NCI-H748 (cell line): ENCODE results near the gene PALB2.
A peak's percentile ranks its signal among the peaks of the same experiment; 100 is the strongest.

ENCODE experiments used
- DNase-seq: peaks from one replicate; lab custom pipeline; 2025; ENCODE audit not compliant: unreplicated experiment; lab: John Stamatoyannopoulos, UW

Gene PALB2

DNA sequence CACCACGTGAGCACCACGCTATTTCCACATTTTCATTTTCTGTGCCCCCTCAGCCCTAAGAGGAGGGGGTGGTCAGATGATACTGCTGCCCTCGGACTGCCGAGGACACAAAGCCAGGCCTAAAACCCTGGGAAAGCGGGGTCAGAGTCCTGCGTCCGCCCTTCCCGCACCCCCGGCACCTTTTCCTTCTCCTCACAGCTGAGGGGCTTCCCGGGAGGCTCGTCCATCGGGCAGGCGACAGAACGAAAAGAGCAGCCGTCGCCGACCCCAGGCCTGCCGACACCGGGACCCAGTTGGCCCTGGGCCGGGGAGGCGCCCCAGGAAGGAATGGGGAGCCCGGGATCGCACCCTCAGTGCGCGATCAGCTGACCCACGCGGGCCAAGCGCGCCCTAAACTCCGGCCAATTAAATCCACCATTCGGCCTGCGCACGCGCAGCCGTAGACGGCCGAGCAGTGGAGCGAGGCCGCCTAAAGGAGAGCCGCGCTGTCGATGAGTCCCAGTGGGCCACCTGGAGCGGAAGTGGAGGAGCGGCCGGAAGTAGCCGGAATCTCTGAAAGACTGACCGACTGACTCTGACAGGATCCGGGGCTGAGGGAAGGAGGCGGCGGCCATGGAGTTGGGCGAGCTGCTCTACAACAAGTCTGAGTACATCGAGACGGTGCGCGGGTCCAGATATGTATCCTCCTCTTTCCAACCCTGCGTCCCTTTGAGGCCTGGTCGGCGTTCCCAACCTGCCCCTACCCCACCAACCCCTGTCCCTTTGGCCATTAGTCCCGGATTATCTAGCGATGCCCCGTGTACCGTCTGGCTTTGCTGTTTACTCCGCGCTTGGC, at the start of gene PALB2, which contains the start of gene DCTN5:
Gene PALB2, minus strand, starts transcription at position 380 of the 835 bp plus-strand sequence. Its CDS starts 153 bp downstream, at position 227.
Gene DCTN5, plus strand, starts transcription at position 536 of the 835 bp plus-strand sequence. Its CDS starts 77 bp downstream, at position 613.
- peak; percentile 92 for DNase-seq

DNA sequence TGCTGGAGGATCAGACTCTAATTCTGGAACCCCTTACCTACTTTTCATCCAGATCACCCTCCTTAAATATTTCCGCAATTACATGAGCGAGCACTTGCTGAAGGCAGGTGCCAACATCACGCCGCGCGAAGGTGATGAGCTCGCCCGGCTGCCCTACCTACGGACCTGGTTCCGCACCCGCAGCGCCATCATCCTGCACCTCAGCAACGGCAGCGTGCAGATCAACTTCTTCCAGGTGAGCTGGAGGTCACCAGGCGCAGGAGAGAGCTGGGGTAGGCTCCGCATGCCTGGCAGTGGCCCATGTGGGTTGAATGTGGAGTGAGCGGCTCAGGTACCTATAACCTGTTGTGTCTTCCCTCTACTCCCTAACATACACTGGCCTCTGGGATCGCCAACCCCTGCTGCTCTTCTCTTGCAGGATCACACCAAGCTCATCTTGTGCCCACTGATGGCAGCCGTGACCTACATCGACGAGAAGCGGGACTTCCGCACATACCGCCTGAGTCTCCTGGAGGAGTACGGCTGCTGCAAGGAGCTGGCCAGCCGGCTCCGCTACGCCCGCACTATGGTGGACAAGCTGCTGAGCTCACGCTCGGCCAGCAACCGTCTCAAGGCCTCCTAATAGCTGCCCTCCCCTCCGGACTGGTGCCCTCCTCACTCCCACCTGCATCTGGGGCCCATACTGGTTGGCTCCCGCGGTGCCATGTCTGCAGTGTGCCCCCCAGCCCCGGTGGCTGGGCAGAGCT, 48.5 kb upstream of the PALB2 start:
- no peak for DNase-seq

DNA sequence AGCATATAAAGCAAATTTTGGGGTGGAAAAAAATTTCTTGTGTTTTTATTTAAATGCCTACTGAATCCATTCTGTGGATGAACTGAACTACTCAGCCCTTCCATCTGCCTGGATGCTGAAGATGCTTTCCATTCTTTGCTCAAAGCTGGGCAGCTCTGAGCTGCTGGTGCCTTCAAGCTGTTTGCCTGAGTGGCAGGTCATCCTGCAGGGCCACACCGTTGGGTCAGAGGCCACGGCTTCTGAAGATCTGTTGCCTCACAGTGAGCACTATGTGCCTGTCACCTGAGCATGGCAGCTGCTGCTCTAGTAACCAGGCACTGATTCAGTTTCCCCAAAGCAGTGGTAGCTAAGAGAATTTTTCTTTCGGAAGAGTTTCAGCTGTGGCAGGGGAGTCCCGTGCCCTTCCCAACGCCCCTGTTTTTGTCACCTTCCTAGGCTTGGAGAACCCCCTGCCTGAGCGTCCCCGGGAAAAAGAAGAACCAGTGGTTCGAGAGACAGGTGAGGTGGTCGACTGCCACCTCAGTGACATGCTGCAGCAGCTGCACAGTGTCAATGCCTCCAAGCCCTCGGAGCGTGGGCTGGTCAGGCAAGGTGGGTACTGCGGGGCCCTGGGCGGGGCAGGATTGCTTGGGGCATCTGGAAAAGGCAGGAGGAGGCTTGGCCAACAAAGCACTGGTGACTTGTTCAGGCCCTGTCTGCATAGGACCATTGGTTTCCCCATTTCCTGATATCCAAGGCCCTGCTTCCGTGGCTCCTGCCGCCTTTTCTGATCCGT, 46.1 kb upstream of the PALB2 start:
- DNase-seq, result no peak

DNA sequence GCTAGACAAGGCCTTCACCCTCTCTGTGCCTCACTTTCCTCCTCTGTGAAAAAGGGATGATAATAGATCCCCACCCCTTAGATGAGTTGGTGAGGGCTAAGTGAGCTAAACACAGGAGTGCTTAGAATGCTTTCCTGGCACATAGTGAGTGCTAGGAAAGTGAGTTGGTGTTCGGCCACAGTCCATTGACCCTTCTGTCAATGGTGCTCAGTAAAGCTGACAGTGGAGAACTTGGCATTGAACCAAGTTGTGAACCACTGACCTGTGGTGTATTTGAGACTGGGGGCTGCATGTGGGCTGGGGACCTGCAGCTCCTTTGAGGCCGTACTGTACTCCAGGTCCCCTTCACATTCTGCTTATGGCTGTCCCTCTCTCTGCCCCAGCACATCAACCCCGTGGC, 42.4 kb upstream of the PALB2 start:
- no peak for DNase-seq

DNA sequence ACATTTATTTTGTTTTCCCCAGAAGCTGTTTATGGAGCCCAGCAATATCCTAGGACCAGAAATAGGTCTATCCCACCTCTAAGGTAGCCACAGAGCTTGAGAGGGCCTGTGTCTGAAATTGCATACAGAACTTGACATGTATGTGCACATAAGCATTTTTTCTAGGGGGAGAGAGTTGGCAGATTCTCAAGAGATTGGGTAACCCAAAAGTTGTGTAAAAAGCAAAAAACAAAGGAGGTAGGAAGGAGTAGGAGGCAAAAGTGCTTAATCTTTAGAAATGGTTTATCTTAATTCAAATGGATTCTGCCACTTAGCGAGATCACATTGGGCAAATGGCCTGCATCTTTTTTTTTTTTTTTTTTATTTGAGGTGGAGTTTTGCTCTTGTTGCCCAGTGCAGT, 41.1 kb upstream of the PALB2 start:
- DNase-seq, result no peak

DNA sequence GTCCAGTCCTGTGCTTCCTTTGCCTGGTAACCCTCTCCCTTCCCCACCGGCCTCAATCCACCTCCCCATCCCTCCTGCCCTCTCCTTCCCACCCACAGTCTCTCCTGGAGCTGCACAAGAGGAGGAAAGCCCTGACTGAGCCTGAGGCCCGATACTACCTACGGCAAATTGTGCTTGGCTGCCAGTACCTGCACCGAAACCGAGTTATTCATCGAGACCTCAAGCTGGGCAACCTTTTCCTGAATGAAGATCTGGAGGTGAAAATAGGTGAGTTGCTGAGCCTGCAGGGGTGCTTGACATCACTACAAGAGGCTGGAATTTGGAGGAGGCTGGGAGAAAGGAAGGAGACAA, 38.9 kb upstream of the PALB2 start:
- no peak for DNase-seq

DNA sequence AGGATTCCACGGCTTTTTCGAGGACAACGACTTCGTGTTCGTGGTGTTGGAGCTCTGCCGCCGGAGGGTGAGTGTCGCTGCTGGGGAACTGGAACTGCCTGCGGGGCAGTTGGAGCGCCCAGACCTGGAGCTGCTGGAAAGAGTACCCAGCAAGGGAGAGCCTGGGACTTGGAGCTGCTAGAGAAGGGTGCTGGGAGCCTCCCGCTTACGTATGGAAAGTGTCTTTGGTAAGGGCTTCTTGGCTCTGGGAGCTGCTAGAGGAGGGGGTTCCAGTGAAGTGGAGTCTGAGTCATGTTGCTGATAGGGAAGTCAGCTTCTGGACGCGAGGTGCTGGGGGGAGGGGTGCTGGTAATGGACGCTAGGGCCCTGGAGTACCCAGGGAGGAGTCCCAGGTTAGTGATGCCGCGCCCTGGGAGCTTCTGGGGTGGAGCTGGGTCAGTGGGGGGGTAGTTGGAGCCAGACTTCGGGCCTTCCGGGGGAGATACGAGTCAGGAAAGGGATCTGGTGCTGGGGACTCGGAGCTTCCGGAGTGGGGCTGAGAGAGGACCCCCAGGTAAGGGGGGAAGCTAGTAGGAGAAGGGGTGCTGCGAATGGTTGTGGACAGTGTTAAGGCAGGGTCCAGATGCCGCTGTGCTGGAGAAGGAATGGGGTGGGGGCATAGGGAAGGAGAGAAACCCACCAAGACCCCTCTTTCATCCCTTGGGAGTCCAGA, 38.3 kb upstream of the PALB2 start:
- DNase-seq, result peak; percentile 35

DNA sequence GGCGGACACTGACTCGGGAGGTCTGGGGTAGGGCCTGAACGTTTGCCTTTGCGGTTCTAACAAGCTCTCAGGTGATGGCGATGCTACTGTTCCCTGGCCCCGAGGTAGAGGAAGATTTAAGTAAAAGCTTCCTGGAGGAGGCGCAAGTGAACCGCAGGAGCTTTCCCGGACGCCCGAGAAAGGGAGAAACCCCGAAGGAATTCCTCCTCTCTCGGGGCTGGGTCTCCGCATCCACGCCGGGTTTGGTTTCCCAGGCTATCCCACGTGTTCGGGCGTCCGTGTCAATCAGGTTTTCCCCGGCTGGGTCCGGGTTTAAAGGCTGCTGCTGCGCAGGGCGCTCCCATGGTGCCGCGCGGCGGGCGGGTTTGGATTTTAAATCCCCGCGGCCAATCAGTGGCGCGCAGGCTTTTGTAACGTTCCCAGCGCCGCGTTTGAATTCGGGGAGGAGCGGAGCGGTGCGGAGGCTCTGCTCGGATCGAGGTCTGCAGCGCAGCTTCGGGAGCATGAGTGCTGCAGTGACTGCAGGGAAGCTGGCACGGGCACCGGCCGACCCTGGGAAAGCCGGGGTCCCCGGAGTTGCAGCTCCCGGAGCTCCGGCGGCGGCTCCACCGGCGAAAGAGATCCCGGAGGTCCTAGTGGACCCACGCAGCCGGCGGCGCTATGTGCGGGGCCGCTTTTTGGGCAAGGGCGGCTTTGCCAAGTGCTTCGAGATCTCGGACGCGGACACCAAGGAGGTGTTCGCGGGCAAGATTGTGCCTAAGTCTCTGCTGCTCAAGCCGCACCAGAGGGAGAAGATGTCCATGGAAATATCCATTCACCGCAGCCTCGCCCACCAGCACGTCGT, 37.5 kb upstream of the PALB2 start, which contains the start of gene PLK1:
Gene PLK1, plus strand, starts transcription at position 460 of the 844 bp plus-strand sequence. Its CDS starts 44 bp downstream, at position 504.
- DNase-seq, result peak; percentile 89

DNA sequence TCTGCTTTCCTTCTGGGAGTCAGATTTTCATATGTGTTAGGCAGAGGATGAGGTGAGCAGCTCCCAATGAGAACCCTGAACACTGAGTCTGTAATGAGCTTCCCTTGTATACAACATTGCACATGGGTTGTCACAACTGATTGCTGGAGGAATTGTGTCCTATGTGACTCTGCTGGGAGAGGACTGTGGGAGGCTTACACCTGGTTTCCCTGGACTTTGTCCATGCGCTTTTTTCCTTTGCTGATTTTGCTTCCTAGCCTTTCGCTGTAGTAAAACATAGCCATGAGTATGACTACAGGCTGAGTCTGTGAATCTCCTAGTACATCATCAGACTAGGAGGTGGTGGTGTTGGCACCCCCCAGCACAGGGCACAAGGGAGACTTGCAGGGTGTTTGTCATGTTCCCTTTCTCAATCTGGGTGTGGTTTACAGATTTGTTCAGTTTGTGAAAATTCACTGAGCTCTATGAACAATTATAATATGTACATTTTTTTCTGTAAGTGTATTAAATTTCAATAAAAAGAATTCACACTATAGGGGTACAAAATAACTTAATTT, 35.9 kb upstream of the PALB2 start:
- DNase-seq, result no peak

DNA sequence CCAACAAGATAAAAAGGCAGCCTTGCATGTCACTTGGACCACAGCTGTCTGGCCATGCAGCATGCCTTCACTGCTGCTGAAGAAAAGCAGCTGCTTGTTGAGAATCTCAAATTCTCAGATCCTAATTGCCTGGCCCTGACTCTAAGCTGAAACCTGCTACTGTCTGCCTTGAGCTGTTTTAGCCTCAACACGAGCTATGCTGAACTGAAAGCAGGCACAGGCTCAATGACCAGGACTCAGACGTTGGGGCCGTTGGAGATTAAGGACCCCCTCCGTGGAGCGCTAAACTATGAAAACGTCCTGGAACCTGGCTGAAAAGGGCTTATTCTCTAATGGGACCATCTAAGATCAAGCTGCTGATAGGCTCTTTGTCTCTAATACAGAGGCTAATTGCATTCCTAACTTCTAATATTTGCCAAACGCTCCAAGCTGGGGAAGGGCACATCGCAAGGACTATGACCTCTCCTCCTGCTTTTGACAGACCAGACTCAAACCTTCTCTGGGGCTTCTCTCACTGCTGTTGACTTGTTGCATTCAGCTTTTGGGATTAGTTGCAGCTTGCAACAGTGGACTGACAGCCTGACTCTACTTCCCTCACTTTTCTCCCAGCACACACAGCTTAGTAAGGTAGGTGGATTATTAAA, 33.0 kb upstream of the PALB2 start:
- no peak for DNase-seq

DNA sequence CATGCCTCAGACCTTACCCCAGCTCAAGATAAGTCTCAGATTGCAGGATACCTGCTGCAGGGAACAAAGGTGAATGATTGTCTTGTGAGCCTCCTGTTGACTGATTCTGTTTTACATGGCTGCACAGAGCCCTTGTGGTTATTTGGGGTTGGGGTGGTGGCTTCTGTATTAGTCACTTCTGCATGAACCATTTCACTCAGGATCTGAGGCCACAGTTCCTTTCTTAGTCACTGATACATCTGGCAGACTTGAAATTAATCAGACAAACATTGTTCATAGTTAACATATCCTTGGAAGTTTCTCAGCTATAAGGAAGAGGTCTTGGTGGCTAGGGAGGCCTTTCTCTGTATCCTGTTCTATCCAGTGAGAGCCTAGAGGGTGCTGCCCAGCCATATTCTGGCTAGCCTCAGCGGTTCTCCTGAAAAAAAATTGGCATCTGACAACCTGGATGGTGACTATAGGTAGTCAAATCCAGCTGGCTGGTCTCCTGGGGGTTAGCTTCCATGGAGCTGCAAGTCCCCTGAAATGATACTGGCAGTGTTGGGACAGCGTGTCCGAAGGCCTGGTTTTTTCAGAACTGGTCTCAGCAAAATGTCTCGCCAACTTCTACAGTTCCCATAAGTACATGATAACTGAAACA, 29.1 kb upstream of the PALB2 start:
- DNase-seq, result no peak

DNA sequence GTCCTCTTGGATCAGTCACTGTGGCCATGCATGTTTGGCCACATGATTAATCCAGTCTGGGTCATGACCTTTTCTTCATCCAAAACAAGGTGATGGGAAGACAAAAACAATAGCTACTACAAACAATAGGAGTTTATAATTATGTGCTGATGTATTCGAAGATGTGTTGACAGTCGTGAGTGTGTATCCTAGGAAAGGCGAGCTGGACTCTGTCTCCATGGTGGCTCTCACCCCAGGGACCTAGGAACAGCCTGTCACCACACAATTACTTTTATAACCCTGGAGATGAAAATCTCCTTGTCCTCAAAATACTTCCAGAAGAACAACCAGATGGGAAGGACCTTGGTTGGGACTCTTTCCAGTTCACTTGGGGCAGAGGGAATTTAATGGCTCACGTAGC, 27.8 kb upstream of the PALB2 start:
- no peak for DNase-seq

DNA sequence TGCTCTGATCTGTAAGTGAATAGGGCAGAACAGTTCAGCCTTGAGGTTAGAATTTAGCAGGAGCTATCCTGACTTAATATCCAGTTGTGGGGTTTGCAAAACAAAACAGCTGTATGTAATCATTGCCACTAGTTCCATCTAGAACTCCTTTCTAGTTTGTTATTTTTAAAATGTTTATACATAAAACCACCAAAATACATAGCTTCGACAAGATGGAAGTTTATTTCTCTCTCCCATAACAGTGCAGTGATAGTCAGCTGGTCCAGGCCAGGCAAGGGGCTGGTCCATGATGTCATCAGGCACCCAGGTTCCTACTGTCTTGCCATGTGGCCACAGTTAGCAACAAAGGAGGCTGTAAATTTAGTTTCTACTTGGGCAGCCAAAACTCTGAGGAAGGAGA, 27.1 kb upstream of the PALB2 start:
- DNase-seq, result no peak

DNA sequence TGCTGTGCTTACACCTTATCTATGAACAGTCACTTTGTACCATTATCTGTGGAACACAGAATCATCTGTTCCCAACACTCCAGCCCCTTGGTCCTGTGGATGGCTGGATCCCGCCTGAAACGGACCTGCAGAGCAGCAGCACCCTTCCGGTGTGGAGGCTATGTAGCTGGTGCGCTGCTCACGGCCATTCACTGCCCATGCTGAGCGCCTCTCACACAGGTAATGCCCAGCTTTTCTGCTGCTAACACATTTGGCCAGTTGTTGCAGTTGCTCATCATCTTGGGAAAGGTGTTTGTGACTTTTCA, 26.2 kb upstream of the PALB2 start:
- DNase-seq, result no peak

DNA sequence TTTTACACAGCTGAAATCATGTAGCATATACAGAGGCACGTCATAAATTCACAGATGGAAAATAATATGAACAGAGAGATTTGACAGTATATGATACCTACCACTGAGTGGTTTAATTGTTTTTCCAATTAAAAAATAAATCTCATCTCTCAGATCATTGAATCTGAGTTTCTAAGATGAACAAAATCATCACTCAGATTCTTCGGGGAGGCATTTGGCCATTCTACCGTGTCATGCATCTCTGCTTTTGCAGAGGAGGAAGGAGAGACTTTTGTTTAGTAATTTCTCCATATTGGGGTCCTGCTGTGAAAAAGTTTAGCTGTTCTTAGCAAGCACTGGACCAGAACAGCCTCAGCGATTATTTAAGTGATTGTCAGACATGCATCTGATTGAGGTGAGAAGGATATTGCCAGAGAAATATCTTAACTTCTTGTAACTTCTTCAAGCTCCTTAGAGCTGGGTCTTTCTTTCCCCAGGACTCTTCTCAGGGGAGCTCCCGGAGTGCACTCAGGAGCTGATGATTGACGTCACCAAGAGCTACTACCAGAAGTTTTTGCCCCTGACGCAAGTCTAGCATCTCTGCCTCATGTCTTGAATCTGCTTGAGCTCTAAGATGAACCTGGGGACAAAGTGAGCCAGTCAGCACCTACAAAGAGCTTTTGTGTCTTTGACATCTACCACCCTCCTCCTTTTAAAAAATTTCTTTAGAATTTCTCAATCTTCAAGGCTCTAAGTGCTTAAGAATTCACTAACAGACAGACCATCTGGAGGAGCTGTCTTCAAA, 25.7 kb upstream of the PALB2 start:
- DNase-seq, result no peak

DNA sequence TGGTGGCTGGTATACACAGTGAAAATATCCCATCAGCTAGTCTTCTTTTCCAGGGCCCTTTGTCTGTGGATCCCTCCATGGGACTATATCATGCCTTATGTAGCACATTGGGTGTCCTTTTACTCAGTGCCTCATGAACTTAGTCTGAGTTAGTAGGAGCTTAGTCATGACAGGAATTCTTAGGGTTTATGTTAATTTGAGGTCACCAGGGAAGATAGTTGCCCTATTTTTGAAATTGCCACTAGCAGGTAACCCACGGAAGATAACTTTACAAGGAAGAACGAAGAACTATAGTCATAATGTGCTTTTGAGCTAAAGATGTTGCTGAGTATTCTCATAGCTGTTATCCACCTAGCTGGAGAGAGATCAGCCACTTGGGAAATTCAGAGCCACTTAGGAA, 22.8 kb upstream of the PALB2 start:
- DNase-seq, result no peak

DNA sequence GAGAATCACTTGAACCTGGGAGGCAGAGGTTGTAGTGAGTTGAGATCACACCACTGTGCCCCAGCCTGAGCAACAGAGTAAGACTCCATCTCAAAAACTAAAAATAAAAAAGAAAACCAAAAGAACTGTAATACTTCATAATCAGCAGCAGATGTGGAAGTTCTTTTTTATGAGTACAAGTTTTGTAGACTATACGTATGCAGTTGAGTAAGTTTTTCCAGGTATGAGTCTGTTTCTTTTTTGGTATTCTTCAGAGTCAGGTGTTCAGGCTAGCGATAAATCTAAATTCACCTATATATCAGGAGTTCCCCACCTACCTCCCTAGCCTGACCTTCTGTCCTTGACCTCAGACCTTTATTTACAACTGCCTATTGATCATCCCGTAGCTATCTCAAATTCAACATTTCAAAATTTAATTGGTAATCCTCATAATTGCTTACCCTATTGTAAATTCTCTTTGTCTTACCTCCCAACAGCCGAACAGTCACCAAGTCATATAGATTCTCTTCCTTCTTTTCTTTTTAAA, 10.9 kb upstream of the PALB2 start:
- DNase-seq, result no peak
